ENCODE results near the gene ENDOV.
A peak's percentile ranks its signal among the peaks of the same experiment; 100 is the strongest.

The ENDOV gene

DNA sequence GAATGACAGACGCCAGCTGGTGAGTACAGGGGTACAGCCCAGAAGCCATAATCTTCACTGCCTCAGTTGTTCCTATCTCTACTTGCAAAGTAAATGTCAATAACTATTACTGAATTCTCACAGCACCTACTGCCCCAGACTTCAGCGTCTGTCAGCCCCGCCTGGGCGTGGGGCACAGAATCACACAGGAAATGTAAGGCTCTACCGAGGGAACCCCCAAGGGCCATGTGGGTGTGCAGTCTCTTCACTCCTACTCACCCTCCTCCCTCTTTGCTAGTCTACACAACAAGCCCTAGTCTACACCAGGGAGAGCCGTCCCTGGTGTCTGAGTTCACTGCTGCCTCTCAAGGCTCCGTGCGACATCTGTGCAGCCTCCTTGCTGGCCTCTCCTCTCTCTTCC is 57.0 kb downstream of the ENDOV start:
- DNase-seq: no peak

GRCh38 chr17:80472996-80473395 is 58.0 kb downstream of the ENDOV start:
- DNase-seq: no peak

DNA sequence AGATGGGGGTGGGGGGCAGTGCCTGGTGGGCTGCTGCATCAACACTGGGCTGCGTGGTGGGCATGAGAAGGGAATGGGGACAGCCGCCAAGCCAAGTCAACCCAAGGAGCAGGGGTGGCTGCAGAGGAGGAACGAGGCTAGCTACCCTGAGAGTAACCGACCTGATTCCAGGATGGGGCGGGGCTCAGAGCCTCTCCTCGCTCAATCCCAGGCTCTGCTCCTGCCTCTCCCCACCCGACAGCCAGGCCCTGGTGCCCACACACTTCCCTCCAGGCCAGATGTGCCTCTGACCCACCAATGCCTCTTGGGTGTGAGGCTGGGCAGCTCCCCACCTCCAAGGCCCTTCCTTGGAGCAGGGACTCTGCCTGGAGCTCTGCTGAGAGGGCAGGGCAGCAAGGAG is 58.7 kb downstream of the ENDOV start:
- no peak for DNase-seq

DNA sequence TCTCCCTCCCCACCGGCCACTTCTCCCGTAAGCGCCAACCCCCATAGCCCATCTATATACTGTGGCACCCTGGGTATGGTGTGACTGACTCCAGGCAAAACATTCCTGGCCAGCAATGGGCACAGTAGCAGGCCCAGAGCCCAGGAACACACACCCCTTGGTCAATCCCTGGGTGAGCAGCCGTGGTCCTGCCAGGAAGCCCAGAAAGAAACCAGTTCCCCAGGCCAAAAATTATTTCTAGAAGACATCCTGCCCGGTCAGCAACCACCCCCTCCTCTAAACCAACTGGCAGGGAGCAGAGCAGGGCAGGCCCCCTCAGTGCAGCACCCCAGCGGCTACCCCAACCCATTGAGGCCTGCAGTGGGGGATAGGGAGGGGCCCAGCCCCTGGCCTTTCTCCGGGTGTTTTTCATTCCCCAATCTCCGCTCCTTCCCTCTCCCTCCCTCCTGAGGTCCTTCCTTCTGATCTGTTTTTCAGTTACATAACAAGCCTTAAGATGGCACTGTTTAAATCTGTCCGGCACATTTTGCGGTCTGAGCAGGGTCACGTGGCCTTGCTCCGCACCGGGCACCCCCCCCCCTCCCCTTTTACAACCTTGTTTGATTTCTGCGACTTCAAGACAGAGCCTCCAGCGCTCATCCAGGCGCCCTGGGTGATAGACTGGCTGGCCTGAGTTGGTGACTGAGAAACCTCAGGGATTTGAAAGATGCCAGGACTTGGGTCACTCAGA is 59.4 kb downstream of the ENDOV start:
- peak; percentile 13 for DNase-seq

DNA sequence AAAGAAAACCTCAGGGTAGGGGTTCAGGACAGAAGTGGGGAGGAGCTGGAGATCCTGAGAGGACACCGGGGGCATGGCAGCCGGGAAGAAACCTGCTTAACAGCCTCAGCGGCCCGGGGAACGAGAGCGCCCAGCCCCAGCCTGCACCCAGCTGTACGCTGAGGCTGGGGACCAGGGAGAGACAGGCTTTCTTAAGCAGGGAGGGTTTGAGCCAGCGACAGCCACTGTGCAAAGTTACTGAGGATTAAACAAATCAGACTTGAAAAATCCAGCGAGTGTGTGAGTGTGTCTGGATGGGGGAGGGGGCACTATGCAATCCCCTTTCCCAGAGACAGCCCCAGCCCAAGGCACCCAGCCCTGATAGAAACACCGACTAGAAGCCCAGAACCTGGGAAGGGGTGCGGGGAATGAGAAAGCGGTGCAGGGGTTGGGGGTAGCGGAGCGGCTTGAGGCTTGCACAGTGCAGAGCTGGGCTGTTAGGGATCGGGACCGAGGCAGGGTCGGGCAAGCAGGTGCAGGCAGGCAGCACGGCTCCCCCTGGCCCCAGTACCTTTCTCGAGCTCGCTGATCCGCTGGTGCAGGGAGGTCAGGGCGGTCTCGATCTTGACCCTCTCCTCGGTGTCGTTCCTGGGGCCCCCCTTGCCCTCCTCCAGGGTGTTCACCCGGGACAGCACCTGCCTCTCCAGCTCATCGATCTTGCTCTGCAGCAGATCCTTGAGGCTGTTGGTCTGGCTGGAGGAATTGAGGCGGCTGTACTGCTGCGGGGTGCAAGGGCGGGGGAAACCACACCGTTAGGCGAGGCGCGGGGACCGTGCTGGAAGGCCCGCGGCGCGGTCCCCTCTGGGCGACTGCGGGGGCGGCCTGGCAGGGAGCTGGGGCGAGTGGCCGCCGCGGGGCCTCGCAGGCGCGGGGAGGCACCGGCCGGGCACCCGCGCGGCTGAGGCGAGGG is 60.3 kb downstream of the ENDOV start:
- no peak for DNase-seq

GRCh38 chr17:80475910-80476876 is 61.2 kb downstream of the ENDOV start, which contains the start of gene NPTX1:
NPTX1 (minus strand) TSS chr17:80476607; CDS start chr17:80476446, 161 bp downstream.
- peak; percentile 23 for DNase-seq

- no peak for DNase-seq
Observed at GRCh38 chr17:80476877-80477646, 62.1 kb downstream of the ENDOV start.

- peak; percentile 41 for DNase-seq
Observed at GRCh38 chr17:80477647-80478478, 62.9 kb downstream of the ENDOV start.

DNA sequence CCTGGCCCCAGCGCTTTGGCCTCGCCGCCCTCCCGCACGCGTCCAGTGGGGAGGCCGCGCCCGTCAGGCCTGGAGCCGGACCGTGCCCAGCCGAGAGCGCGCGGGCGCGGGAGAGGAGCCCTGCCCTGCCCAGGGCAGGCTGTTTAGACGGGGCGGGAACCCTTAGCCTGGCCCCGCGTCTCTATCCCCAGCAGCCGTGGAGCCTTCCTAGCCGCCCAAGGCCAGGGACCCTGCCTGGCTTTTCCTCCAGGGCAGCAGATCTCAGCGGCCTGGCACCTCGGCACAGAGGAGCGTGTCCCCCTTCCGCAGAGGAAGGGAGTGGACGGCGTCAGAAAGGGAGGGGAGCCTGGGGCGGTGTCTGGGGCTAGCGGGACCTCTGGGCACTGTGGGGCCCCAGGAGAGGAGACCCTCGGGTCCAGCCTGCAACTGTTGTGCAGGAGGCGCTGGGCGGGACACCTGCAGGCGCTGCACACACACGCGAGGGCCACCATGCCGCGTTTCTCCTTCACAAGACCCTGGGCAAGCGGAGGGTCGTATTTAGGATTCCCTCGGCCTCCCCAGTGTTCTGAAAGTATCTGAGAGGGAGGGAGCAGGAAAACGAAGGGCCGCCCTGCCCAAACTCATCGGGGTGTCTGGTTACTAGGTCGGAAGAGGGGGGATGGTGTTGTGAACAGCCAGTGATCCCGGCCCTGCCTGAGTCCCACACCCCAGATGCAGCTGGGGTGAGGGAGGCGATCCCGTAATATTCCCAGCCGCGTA is 63.7 kb downstream of the ENDOV start:
- DNase-seq: no peak

DNA sequence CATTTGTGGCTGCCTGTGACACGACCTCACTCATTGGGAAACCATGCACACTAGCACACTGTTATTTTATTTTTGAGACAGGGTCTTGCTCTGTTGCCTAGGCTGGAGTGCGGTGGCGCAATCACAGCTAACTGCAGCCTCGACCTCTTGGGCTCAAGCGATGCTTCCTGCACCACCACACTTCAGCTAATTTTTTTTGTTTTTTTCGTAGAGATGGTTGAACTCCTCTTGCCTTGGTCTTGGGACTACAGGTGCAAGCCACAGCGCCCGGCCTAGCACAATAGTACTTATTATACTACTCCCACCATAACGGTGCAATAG is 64.2 kb downstream of the ENDOV start:
- DNase-seq: no peak

DNA sequence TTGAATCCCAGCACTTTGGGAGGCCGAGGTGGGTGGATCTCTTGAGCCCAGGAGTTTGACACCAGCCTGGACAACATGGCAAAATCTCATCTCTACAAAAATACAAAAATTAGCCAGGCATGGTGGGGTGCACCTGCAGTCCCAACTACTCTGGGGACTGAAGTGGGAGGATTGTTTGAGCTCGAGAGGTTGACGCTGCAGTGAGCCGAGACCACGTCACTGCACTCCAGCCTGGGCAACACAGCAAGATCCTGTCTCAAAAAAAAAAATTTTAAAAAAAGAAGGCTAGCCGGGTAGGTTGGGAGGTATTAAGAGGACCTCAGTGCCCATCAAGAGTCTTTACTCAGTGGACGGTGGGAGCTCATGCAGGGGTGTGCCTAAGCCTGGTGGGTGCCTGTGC is 65.3 kb downstream of the ENDOV start:
- DNase-seq: no peak

DNA sequence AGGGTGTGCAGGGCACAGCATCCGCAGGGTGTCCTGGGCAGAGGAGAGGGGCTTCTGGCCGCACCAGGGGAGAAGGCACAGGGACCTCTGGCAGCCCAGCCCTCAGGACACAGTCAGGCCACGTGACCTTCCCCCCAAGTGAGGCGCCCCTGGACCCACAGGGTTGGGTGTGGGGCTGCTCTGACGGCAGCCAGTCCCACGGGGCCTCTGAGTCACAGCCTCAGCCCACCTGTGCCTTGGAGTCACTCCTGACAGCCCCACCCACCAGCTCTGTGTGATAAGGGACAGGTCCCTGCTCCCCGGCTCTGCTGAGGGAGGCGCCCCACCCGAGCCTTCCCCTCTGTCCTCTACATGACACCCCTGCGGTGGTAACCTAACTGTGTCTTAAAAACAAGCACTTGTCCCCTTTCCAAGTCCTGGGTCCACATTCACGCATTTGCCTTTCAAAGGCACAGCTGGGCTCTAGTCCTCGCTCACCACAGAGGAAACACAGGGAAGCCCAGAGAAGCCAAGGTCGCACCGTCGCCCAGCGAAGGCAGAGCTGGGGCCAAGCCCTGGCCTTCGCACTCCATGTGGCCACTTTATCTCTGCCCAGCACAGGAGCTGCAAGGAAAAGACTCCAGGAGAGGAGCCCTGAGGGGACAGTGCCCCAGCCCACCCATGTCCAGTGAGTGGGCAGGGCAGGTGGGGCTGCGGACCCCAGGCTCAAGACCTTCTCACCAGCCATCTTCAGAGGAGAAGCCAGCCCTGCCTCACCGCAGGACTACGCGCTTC is 66.5 kb downstream of the ENDOV start:
- no peak for DNase-seq

GRCh38 chr17:80482058-80482318 is 67.0 kb downstream of the ENDOV start:
- DNase-seq: no peak

DNA sequence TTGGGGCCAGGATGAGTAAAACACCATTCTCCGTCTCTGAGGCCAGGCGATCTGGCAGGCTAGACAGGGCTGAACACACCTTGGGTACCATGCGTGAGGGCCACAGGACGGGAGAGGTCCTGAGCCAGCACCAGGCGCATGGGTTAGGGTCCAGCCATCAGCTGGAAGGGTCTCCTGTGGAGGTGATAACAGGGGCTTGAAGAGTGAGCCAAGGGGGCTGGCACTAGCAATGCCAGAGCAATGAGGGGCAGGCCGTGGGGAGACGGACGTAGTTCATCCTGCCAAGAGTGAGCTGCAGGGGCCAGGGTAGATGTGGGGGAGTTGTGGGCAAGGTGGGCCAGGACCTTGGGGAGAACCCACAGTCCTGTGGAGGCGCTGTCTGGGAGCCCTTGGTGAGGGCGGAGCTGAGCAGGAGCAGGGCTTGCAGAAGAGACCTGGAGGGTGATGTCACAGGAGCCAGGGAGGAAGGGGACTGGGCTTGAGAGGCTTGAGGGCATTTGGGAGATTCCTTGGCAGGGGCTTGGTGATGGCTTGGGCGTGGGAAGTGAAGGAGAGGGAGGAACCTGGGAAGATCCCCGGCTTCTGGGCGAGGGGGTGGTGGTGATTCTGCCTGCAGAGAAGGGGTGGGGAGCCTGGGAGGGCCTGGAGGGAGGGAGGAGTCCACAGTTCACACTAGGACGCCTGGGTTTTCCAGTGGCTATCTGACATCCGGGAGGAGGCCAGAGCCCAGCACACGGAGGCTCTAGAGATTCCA is 67.8 kb downstream of the ENDOV start:
- no peak for DNase-seq

DNA sequence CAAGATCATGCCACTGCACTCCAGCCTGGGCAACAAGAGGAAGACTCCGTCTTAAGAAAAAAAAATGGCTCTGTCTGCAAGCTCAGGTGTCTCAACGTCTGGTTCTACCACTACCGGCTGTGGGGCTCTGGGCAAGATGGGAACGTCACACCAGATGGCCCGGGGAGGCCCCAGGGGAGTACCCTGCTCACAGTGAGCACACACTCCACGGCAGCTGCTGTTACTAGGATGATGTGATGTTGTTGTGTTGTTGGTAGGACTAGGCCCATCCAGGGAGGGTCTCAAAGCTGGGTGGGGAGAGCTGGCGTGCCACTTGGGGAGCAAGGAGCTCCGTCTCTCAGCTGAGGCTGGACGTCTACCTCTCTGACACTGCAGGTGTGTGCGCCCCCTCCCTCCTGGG is 70.9 kb downstream of the ENDOV start:
- DNase-seq: no peak

GRCh38 chr17:80486692-80487091 is 71.7 kb downstream of the ENDOV start:
- DNase-seq: no peak

GRCh38 chr17:80487511-80487910 is 72.5 kb downstream of the ENDOV start:
- DNase-seq: no peak
